Effector memory CD4-positive, alpha-beta T cell (primary cell): ENCODE measurements around the gene BRIP1.

Experiments used
- DNase-seq, 3 donors: peaks; one replicate each; pipeline ENCODE4 v3.0.0-alpha.2; 2020
- H3K27ac ChIP-seq: 2 replicates; pipeline ENCODE4 v1.7.0; 2013; ENCODE audit warnings: mild to moderate bottlenecking, low read length, moderate library complexity; ENCODE audit not compliant: insufficient read depth, poor library complexity, severe bottlenecking
- H3K27me3 ChIP-seq: replicated peaks from 2 replicates; pipeline ENCODE4 v1.7.0; 2013; ENCODE audit warnings: mild to moderate bottlenecking, low read length; ENCODE audit not compliant: insufficient read depth, control insufficient read depth, poor library complexity, severe bottlenecking
- H3K36me3 ChIP-seq: 2 replicates; pipeline ENCODE4 v1.7.0; 2013; ENCODE audit warnings: mild to moderate bottlenecking, low read length, moderate library complexity; ENCODE audit not compliant: control insufficient read depth, insufficient read depth
- H3K4me1 ChIP-seq: 2 replicates; pipeline ENCODE4 v1.7.0; 2013; ENCODE audit warnings: low read length, mild to moderate bottlenecking; ENCODE audit not compliant: control insufficient read depth, insufficient read depth, poor library complexity, severe bottlenecking
- H3K4me3 ChIP-seq: 2 replicates; pipeline ENCODE4 v1.7.0; 2013; ENCODE audit warnings: low read length, low read depth, mild to moderate bottlenecking; ENCODE audit not compliant: insufficient read depth, poor library complexity, severe bottlenecking
- H3K9me3 ChIP-seq: 2 replicates; pipeline ENCODE4 v1.7.0; 2013; ENCODE audit warnings: mild to moderate bottlenecking, low read length, moderate library complexity; ENCODE audit not compliant: control insufficient read depth

The BRIP1 gene

GRCh38 chr17:61794792-61795191, 68.5 kb downstream of the BRIP1 start:
- no peaks in the 10 kb centered on the region for H3K4me1 ChIP-seq
- no peak overlapping the region for H3K4me3 ChIP-seq
- no peak overlapping the region for H3K27ac ChIP-seq
- no peaks in the 10 kb centered on the region for H3K9me3 ChIP-seq
- DNase-seq = no peak
- no peaks in the 10 kb centered on the region for H3K36me3 ChIP-seq
- H3K27me3 ChIP-seq = no peaks in the 10 kb centered on the region

- Histone ChIP-seq H3K27me3 (no peaks in the 10 kb centered on the region), H3K4me3 (no peak overlapping the region), H3K27ac (no peak overlapping the region), H3K4me1 (no peaks in the 10 kb centered on the region), H3K9me3 (no peaks in the 10 kb centered on the region), H3K36me3 (no peaks in the 10 kb centered on the region)
- no peak for DNase-seq
These were observed 69.1 kb downstream of the BRIP1 start for GRCh38 chr17:61794242-61794641.

- H3K4me3 ChIP-seq = no peak overlapping the region
- H3K36me3 ChIP-seq = no peaks in the 10 kb centered on the region
- H3K27ac ChIP-seq = no peak overlapping the region
- DNase-seq = no peak
- H3K27me3 ChIP-seq = no peaks in the 10 kb centered on the region
- no peaks in the 10 kb centered on the region for H3K9me3 ChIP-seq
- no peaks in the 10 kb centered on the region for H3K4me1 ChIP-seq
These were observed 69.8 kb downstream of the BRIP1 start for GRCh38 chr17:61793565-61793964.

- H3K4me3 ChIP-seq = no peak overlapping the region
- H3K27ac ChIP-seq = no peak overlapping the region
- no peaks in the 10 kb centered on the region for H3K27me3 ChIP-seq
- no peak for DNase-seq
- no peaks in the 10 kb centered on the region for H3K4me1 ChIP-seq
- H3K36me3 ChIP-seq = no peaks in the 10 kb centered on the region
- H3K9me3 ChIP-seq = no peaks in the 10 kb centered on the region
These were observed 73.5 kb downstream of the BRIP1 start for GRCh38 chr17:61789872-61790271.

- no peaks in the 10 kb centered on the region for H3K9me3 ChIP-seq
- H3K4me1 ChIP-seq = no peaks in the 10 kb centered on the region
- no peak overlapping the region for H3K27ac ChIP-seq
- DNase-seq = no peak
- H3K27me3 ChIP-seq = no peaks in the 10 kb centered on the region
- no peaks in the 10 kb centered on the region for H3K36me3 ChIP-seq
- H3K4me3 ChIP-seq = no peak overlapping the region
These were observed 77.2 kb downstream of the BRIP1 start for GRCh38 chr17:61786088-61786487.

GRCh38 chr17:61784510-61784909, 78.8 kb downstream of the BRIP1 start:
- no peaks in the 10 kb centered on the region for H3K4me1 ChIP-seq
- H3K4me3 ChIP-seq = no peak overlapping the region
- H3K27me3 ChIP-seq = no peaks in the 10 kb centered on the region
- no peaks in the 10 kb centered on the region for H3K36me3 ChIP-seq
- no peak for DNase-seq
- no peaks in the 10 kb centered on the region for H3K9me3 ChIP-seq
- no peak overlapping the region for H3K27ac ChIP-seq

GRCh38 chr17:61783556-61784304, 79.6 kb downstream of the BRIP1 start:
- Histone ChIP-seq H3K9me3 (no peaks in the 10 kb centered on the region), H3K4me1 (no peaks in the 10 kb centered on the region), H3K27ac (no peak overlapping the region), H3K27me3 (no peaks in the 10 kb centered on the region), H3K36me3 (no peaks in the 10 kb centered on the region), H3K4me3 (no peak overlapping the region)
- DNase-seq = no peak

- Histone ChIP-seq H3K4me1 (no peaks in the 10 kb centered on the region), H3K27me3 (no peaks in the 10 kb centered on the region)
These were observed 80.2 kb downstream of the BRIP1 start for GRCh38 chr17:61783120-61783519.

GRCh38 chr17:61782683-61783082, 80.6 kb downstream of the BRIP1 start:
- no peak for DNase-seq
- Histone ChIP-seq H3K27me3 (no peaks in the 10 kb centered on the region), H3K4me1 (no peaks in the 10 kb centered on the region), H3K36me3 (no peaks in the 10 kb centered on the region), H3K27ac (no peak overlapping the region), H3K9me3 (no peaks in the 10 kb centered on the region), H3K4me3 (no peak overlapping the region)

More at GRCh38 chr17:61783120-61783519, 80.2 kb downstream of the BRIP1 start:
- no peaks in the 10 kb centered on the region for H3K36me3 ChIP-seq
- no peak for DNase-seq
- H3K27ac ChIP-seq = no peak overlapping the region
- no peaks in the 10 kb centered on the region for H3K9me3 ChIP-seq
- H3K4me3 ChIP-seq = no peak overlapping the region

- Histone ChIP-seq H3K27me3 (no peaks in the 10 kb centered on the region), H3K36me3 (no peaks in the 10 kb centered on the region), H3K4me3 (no peak overlapping the region), H3K27ac (no peak overlapping the region), H3K9me3 (no peaks in the 10 kb centered on the region), H3K4me1 (no peaks in the 10 kb centered on the region)
- no peak for DNase-seq
These were observed 88.0 kb downstream of the BRIP1 start for GRCh38 chr17:61775364-61775763.
